CD8-positive, alpha-beta memory T cell (primary cell): ENCODE data around the gene ZDHHC14. TPM values are rescaled to one million over a fixed set of nuclear protein-coding genes. Genes with fewer than 3 reads are reported as not detected.
A peak's percentile ranks its signal among the peaks of the same experiment; 100 is the strongest.
"Not testable (repeated sequence)": the region's sequence is repeated elsewhere in the genome, so short reads cannot be mapped to it uniquely, and the experiment has no call there.

Experiments
- CTCF ChIA-PET: fragments of 350-600 bp; sonication (Branson Sonifier 250); formaldehyde crosslinking; loops from one replicate; lab custom pipeline; 2021; ENCODE audit warnings: antibody characterized with exemption; lab: Charles Lee
- POLR2A ChIA-PET: fragments of 350-600 bp; sonication (Branson Sonifier 250); formaldehyde crosslinking; loops from one replicate; lab custom pipeline; 2021; ENCODE audit warnings: antibody characterized with exemption; lab: Charles Lee
- DNase-seq, 5 donors: peaks; one replicate each; pipeline versions ENCODE4 v3.0.0 to v3.0.0-alpha.2; 2020 to 2022; ENCODE audit warnings: mixed read lengths in 1 of 5
- H3K27ac ChIP-seq: one replicate; pipeline ENCODE4 v1.7.0; 2013; ENCODE audit warnings: low read depth, mild to moderate bottlenecking, low read length, moderate library complexity
- H3K27me3 ChIP-seq: 2 replicates; pipeline ENCODE4 v1.7.0; 2013; ENCODE audit warnings: low read length, mild to moderate bottlenecking; ENCODE audit not compliant: insufficient read depth, poor library complexity, severe bottlenecking
- H3K36me3 ChIP-seq: 2 replicates; pipeline ENCODE4 v1.7.0; 2013; ENCODE audit warnings: mild to moderate bottlenecking, low read length, moderate library complexity; ENCODE audit not compliant: insufficient read depth
- H3K4me1 ChIP-seq: 2 replicates; pipeline ENCODE4 v1.7.0; 2013; ENCODE audit warnings: mild to moderate bottlenecking, low read length, moderate library complexity; ENCODE audit not compliant: insufficient read depth
- H3K4me3 ChIP-seq: 2 replicates; pipeline ENCODE4 v1.7.0; 2013; ENCODE audit warnings: mild to moderate bottlenecking, low read length
- H3K9me3 ChIP-seq: 2 replicates; pipeline ENCODE4 v1.7.0; 2013; ENCODE audit warnings: mild to moderate bottlenecking, low read length
- H3K27ac Mint-ChIP-seq, 8 donors: one replicate each; pipeline ENCODE4 v1.8.0; 2020 to 2021; ENCODE audit warnings: mixed read lengths in 8 of 8, mild to moderate bottlenecking in 6 of 8, inconsistent platforms in 3 of 8, moderate library complexity in 3 of 8
- H3K27me3 Mint-ChIP-seq, 2 donors: one replicate each; pipeline ENCODE4 v1.8.0; 2020 to 2021; ENCODE audit warnings: mixed read lengths in 2 of 2, mild to moderate bottlenecking in 1 of 2, moderate library complexity in 1 of 2
- H3K36me3 Mint-ChIP-seq, 3 donors: one replicate each; pipeline ENCODE4 v1.8.0; 2020 to 2021; ENCODE audit warnings: mixed read lengths in 3 of 3, inconsistent platforms in 1 of 3, mild to moderate bottlenecking in 1 of 3
- H3K4me1 Mint-ChIP-seq, 3 donors: one replicate each; pipeline ENCODE4 v1.8.0; 2020 to 2021; ENCODE audit warnings: mixed read lengths in 3 of 3, inconsistent platforms in 1 of 3, mild to moderate bottlenecking in 1 of 3
- H3K4me3 Mint-ChIP-seq, 7 donors: one replicate each; pipeline ENCODE4 v1.8.0; 2020 to 2021; ENCODE audit warnings: mixed read lengths in 7 of 7, mild to moderate bottlenecking in 6 of 7, moderate library complexity in 4 of 7, inconsistent platforms in 2 of 7
- H3K9me3 Mint-ChIP-seq, 5 donors: one replicate each; pipeline ENCODE4 v1.8.0; 2020 to 2022; ENCODE audit warnings: mixed read lengths in 5 of 5, mild to moderate bottlenecking in 3 of 5, moderate library complexity in 2 of 5, inconsistent platforms in 1 of 5
- polyA plus RNA-seq: library from polyadenylated mRNA; unstranded; fragments of 300-500 nt; fragmentation: Illumina TruSeq; gene quantifications from one replicate; pipeline ENCODE4 v1.2.3, GENCODE V29; 2021
- total RNA-seq, 2 experiments: library from RNA; stranded (reverse); gene quantifications; one replicate each; pipeline ENCODE4 v1.2.3, GENCODE V29; 2021

The ZDHHC14 gene
- total and polyA plus RNA-seq, 3 experiments from 2014 or later = 4.2 to 8.1 (median 6.3) TPM

- H3K36me3 ChIP-seq, H3K4me1 Mint-ChIP-seq, H3K27me3 ChIP-seq, H3K9me3 ChIP-seq, DNase-seq, H3K4me3 Mint-ChIP-seq, H3K27ac Mint-ChIP-seq, H3K4me1 ChIP-seq, H3K27ac ChIP-seq, CTCF ChIA-PET, H3K4me3 ChIP-seq, H3K9me3 Mint-ChIP-seq, POLR2A ChIA-PET, H3K36me3 Mint-ChIP-seq: not testable (repeated sequence)
- peaks cover 12 to 28% of the 10 kb centered on the region in 2 donors for H3K27me3 Mint-ChIP-seq
Measured at GRCh38 chr6:157720964-157721363, 340.0 kb downstream of the ZDHHC14 start.

- peaks cover 2 to 10% (median 7%) of the 10 kb centered on the region in 5 donors for H3K9me3 Mint-ChIP-seq
- ChIA-PET POLR2A (no interaction called here), CTCF (no interaction called here)
- no peak for DNase-seq
- no peaks in the 10 kb centered on the region for H3K36me3 ChIP-seq
- H3K27ac Mint-ChIP-seq = no peak overlapping the region
- no peaks in the 10 kb centered on the region for H3K4me1 Mint-ChIP-seq
- H3K9me3 ChIP-seq = peaks cover 3% of the 10 kb centered on the region
- H3K27ac ChIP-seq = no peak overlapping the region
- H3K27me3 ChIP-seq = no peaks in the 10 kb centered on the region
- H3K4me3 ChIP-seq = no peak overlapping the region
- H3K27me3 Mint-ChIP-seq = peaks cover 11 to 28% of the 10 kb centered on the region in 2 donors
- H3K4me1 ChIP-seq = no peaks in the 10 kb centered on the region
- H3K4me3 Mint-ChIP-seq = no peak overlapping the region
- H3K36me3 Mint-ChIP-seq = peaks cover 0 to 4% (median 0%) of the 10 kb centered on the region in 3 donors
Measured at GRCh38 chr6:157721426-157721825, 340.4 kb downstream of the ZDHHC14 start.

GRCh38 chr6:157721830-157722229, 340.8 kb downstream of the ZDHHC14 start:
- no peak overlapping the region for H3K27ac Mint-ChIP-seq
- no peaks in the 10 kb centered on the region for H3K4me1 ChIP-seq
- peaks cover 2 to 10% (median 7%) of the 10 kb centered on the region in 5 donors for H3K9me3 Mint-ChIP-seq
- H3K27me3 ChIP-seq = no peaks in the 10 kb centered on the region
- no peak for DNase-seq
- peaks cover 11 to 28% of the 10 kb centered on the region in 2 donors for H3K27me3 Mint-ChIP-seq
- peaks cover 0 to 4% (median 0%) of the 10 kb centered on the region in 3 donors for H3K36me3 Mint-ChIP-seq
- no peak overlapping the region for H3K4me3 ChIP-seq
- no peak overlapping the region for H3K4me3 Mint-ChIP-seq
- peaks cover 3% of the 10 kb centered on the region for H3K9me3 ChIP-seq
- no peaks in the 10 kb centered on the region for H3K36me3 ChIP-seq
- no peak overlapping the region for H3K27ac ChIP-seq
- H3K4me1 Mint-ChIP-seq = no peaks in the 10 kb centered on the region
- POLR2A ChIA-PET = no interaction called here
- CTCF ChIA-PET = no interaction called here

- H3K36me3 Mint-ChIP-seq = peaks cover 0 to 4% (median 0%) of the 10 kb centered on the region in 3 donors
- H3K27ac Mint-ChIP-seq = no peak overlapping the region
- H3K27me3 Mint-ChIP-seq = peaks cover 10 to 24% of the 10 kb centered on the region in 2 donors
- CTCF ChIA-PET = interaction anchor here (0.9 kb wide), 1 partner anchor 54 kb away, joined by 3 read pairs; no protein-coding TSS in a partner anchor
- H3K9me3 Mint-ChIP-seq = peaks cover 2 to 10% (median 7%) of the 10 kb centered on the region in 5 donors
- H3K4me3 Mint-ChIP-seq = no peak overlapping the region
- Histone ChIP-seq H3K27ac (no peak overlapping the region), H3K36me3 (no peaks in the 10 kb centered on the region), H3K4me1 (no peaks in the 10 kb centered on the region), H3K27me3 (no peaks in the 10 kb centered on the region), H3K9me3 (peaks cover 3% of the 10 kb centered on the region), H3K4me3 (no peak overlapping the region)
- DNase-seq = no peak
- no peaks in the 10 kb centered on the region for H3K4me1 Mint-ChIP-seq
- POLR2A ChIA-PET = no interaction called here
Measured at GRCh38 chr6:157723376-157723775, 342.4 kb downstream of the ZDHHC14 start.

- CTCF ChIA-PET = no interaction called here
- Mint-ChIP-seq H3K9me3 (peaks cover 2 to 10% (median 7%) of the 10 kb centered on the region in 5 donors), H3K27me3 (peaks cover 6 to 19% of the 10 kb centered on the region in 2 donors), H3K4me1 (no peaks in the 10 kb centered on the region), H3K36me3 (peaks cover 0 to 4% (median 0%) of the 10 kb centered on the region in 3 donors), H3K27ac (no peak overlapping the region), H3K4me3 (no peak overlapping the region)
- no peak for DNase-seq
- no peak overlapping the region for H3K4me3 ChIP-seq
- H3K9me3 ChIP-seq = peaks cover 3% of the 10 kb centered on the region
- H3K27me3 ChIP-seq = no peaks in the 10 kb centered on the region
- H3K4me1 ChIP-seq = no peaks in the 10 kb centered on the region
- POLR2A ChIA-PET = no interaction called here
- no peak overlapping the region for H3K27ac ChIP-seq
- no peaks in the 10 kb centered on the region for H3K36me3 ChIP-seq
Measured at GRCh38 chr6:157724138-157724820, 343.3 kb downstream of the ZDHHC14 start.

GRCh38 chr6:157724960-157725741, 344.2 kb downstream of the ZDHHC14 start:
- H3K27me3 Mint-ChIP-seq = peaks cover 6 to 14% of the 10 kb centered on the region in 2 donors
- Histone ChIP-seq H3K9me3 (peaks cover 3% of the 10 kb centered on the region), H3K36me3 (no peaks in the 10 kb centered on the region), H3K27ac (no peak overlapping the region), H3K4me3 (no peak overlapping the region), H3K4me1 (no peaks in the 10 kb centered on the region), H3K27me3 (no peaks in the 10 kb centered on the region)
- peaks cover 0 to 4% (median 0%) of the 10 kb centered on the region in 3 donors for H3K36me3 Mint-ChIP-seq
- ChIA-PET CTCF (no interaction called here), POLR2A (no interaction called here)
- no peak for DNase-seq
- H3K4me3 Mint-ChIP-seq = peak overlapping the region in 1 of 7 donors; percentile 4
- peak overlapping the region in 1 of 8 donors; percentile 29 for H3K27ac Mint-ChIP-seq
- no peaks in the 10 kb centered on the region for H3K4me1 Mint-ChIP-seq
- H3K9me3 Mint-ChIP-seq = peaks cover 2 to 10% (median 7%) of the 10 kb centered on the region in 5 donors

- Mint-ChIP-seq H3K9me3 (peaks cover 2 to 10% (median 7%) of the 10 kb centered on the region in 5 donors), H3K36me3 (peaks cover 0 to 4% (median 0%) of the 10 kb centered on the region in 3 donors), H3K4me3 (no peak overlapping the region), H3K4me1 (no peaks in the 10 kb centered on the region), H3K27ac (no peak overlapping the region), H3K27me3 (peaks cover 6 to 11% of the 10 kb centered on the region in 2 donors)
- Histone ChIP-seq H3K4me3 (no peak overlapping the region), H3K9me3 (peaks cover 3% of the 10 kb centered on the region), H3K36me3 (no peaks in the 10 kb centered on the region), H3K27me3 (no peaks in the 10 kb centered on the region), H3K4me1 (no peaks in the 10 kb centered on the region), H3K27ac (no peak overlapping the region)
- no peak for DNase-seq
- ChIA-PET CTCF (no interaction called here), POLR2A (no interaction called here)
Measured at GRCh38 chr6:157725836-157726235, 344.8 kb downstream of the ZDHHC14 start.
